ENCODE data around the gene MAN2C1.

The MAN2C1 gene

GRCh38 chr15:75314552-75315290 lies 53.7 kb downstream of the MAN2C1 start:
- TF ChIP-seq CTCF (IDR thresholded peaks at IDR 0.05) = no peak

DNA sequence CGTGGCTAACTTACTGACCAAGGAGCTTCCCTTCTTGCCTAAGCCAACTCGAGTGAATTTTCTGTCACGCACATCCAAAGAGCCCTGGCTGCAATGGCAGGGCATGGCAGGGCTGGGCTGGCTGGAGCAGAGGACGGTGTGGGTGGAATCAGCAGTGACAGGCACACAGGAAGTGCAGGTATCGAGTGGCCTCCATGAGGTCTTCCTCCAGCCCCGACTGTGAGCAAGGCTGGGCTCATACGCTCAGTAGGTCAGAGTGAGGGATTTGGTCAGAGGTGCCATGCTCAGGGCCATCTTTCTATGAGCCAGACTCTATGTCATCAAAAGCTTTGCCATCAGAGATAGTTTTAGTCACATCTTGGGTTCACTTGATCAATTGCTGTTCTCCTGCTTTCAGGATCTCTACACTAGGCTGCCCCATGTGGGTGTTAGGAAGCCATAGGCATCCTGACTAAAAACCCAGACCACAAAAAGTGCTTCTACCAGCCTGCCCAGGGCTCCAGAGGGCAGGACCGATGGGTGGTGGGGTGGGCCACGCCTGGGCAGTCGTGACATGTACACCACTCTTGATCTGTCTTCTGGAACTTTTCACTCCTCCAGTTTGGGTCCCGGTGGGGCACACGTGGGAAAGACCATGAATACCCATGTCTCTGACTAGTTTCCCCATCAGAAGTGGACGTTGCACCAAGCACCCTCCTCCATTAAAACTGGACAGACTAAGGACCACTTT lies 55.1 kb downstream of the MAN2C1 start:
- TF ChIP-seq CTCF (IDR thresholded peaks at IDR 0.05) = no peak

GRCh38 chr15:75309711-75310110 lies 58.7 kb downstream of the MAN2C1 start:
- TF ChIP-seq CTCF (IDR thresholded peaks at IDR 0.05) = no peak

DNA sequence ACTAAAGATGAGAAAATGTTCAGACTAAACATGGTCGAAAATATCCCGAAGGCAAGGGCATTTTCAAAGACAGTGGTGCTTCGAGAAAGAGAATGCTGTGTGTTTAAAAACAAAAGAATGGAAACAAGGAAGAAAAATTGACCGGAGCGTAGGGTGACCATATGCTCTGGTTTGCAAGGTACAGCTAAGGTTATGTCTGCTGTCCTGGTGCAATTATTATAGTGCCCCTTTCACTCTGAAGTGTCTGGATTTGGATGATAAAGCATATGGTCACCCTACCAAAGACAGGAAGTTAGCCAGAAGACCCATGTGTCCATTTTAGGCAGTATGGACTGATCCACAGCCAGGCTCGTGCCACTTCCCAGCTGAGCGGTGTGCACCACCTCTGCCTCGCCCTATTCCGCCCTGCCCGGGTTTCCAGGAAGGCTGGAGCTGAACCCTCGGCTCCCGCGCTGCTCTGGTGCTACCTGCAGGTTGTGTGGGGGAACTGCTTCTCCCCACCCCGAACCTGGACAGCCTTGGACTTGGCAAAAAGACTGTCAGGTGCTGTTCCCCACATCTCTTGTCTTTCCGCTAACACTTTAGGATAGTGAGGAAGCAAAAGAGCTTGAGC lies 60.5 kb downstream of the MAN2C1 start:
- TF ChIP-seq CTCF (IDR thresholded peaks at IDR 0.05) = peak; percentile 51

DNA sequence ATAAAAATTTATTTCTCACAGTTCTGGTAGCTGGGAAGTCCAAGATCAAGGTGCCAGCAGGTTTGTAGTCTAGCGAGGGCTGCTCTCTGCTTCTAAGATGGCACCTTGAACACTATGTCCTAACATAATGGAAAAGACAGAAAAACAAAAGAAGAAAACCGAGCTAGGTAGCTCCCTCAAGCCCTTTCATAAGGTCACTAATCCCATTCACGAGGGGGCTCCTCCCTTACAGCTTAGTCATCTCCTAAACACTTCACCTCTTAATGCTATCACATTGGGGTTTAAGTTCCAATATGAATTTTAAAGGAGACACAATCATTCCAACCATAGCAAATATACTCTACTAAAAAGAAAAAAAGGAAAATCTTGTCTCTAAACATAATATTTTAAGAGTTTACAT lies 62.2 kb downstream of the MAN2C1 start:
- TF ChIP-seq CTCF (IDR thresholded peaks at IDR 0.05) = no peak
